Hematopoietic multipotent progenitor cell treated with erythropoietin and hydrocortisone succinate and interleukin-3 and kit ligand, for 6 days (in vitro differentiated cells): ENCODE data around the gene PPP1CB.
"Not testable (repeated sequence)": the region's sequence is repeated elsewhere in the genome, so short reads cannot be mapped to it uniquely, and the experiment has no call there.

Experiments
- DNase-seq: peaks from one replicate; pipeline ENCODE4 v3.0.0-alpha.2; 2015

PPP1CB gene

GRCh38 chr2:28751252-28751955 lies at the start of gene PPP1CB:
Gene PPP1CB, plus strand, starts transcription at chr2:28751830. Its CDS starts 295 bp downstream, at chr2:28752125.
- DNase-seq: peak; percentile 95

GRCh38 chr2:28702415-28702861 lies 49.2 kb upstream of the PPP1CB start:
- no peak for DNase-seq

- DNase-seq: no peak
Measured at GRCh38 chr2:28702878-28703277, 48.8 kb upstream of the PPP1CB start.

- no peak for DNase-seq
Measured at GRCh38 chr2:28704621-28705020, 47.0 kb upstream of the PPP1CB start.

- DNase-seq: no peak
Measured at GRCh38 chr2:28705751-28706440, 45.7 kb upstream of the PPP1CB start.

- no peak for DNase-seq
Measured at GRCh38 chr2:28707592-28707991, 44.0 kb upstream of the PPP1CB start.

- DNase-seq: no peak
Measured at GRCh38 chr2:28709101-28709500, 42.5 kb upstream of the PPP1CB start.

- DNase-seq: peak; percentile 13
Measured at GRCh38 chr2:28710545-28710944, 41.1 kb upstream of the PPP1CB start.

GRCh38 chr2:28713577-28714298 lies 37.9 kb upstream of the PPP1CB start:
- DNase-seq: no peak

GRCh38 chr2:28716265-28716865 lies 35.3 kb upstream of the PPP1CB start:
- peak; percentile 48 for DNase-seq

GRCh38 chr2:28717339-28717758 lies 34.3 kb upstream of the PPP1CB start:
- peak; percentile 31 for DNase-seq

- no peak for DNase-seq
Measured at GRCh38 chr2:28720345-28720744, 31.3 kb upstream of the PPP1CB start.

GRCh38 chr2:28721601-28722191 lies 29.9 kb upstream of the PPP1CB start:
- DNase-seq: no peak

- DNase-seq: no peak
Measured at GRCh38 chr2:28725021-28725711, 26.5 kb upstream of the PPP1CB start.

- DNase-seq: no peak
Measured at GRCh38 chr2:28726177-28726576, 25.5 kb upstream of the PPP1CB start.

GRCh38 chr2:28729698-28730097 lies 21.9 kb upstream of the PPP1CB start:
- no peak for DNase-seq

GRCh38 chr2:28730641-28731146 lies 20.9 kb upstream of the PPP1CB start:
- no peak for DNase-seq

- no peak for DNase-seq
Measured at GRCh38 chr2:28735511-28735910, 16.1 kb upstream of the PPP1CB start.

- no peak for DNase-seq
Measured at GRCh38 chr2:28736034-28736433, 15.6 kb upstream of the PPP1CB start.

GRCh38 chr2:28737655-28738054 lies 14.0 kb upstream of the PPP1CB start:
- no peak for DNase-seq

GRCh38 chr2:28742619-28743018 lies 9.0 kb upstream of the PPP1CB start:
- DNase-seq: not testable (repeated sequence)

GRCh38 chr2:28745225-28745624 lies 6.4 kb upstream of the PPP1CB start:
- DNase-seq: no peak
